Measurements from ENCODE around the gene FADS2. TPM values are rescaled to one million over a fixed set of nuclear protein-coding genes. Genes with fewer than 3 reads are reported as not detected.
A peak's percentile ranks its signal among the peaks of the same experiment; 100 is the strongest.

FADS2 gene
- total and polyA plus RNA-seq, 9 of the 15 experiments (the other 6 are each of a cell fraction or from before 2014, with no cell fraction given) = 2.9 to 42.8 (median 16.2) TPM

GRCh38 chr11:61806785-61807184, 21.3 kb upstream of the FADS2 start:
- POLR2A ChIA-PET = interaction anchor here (0.8 to 7.6 kb wide), 5 partner anchors 9 to 142 kb away, joined by 3 to 97 read pairs (median 16); partner anchors contain the start of genes FADS1, FEN1 and TMEM258
- BruUV-seq (replicated peaks) = no TSS peak
- TF ChIP-seq SMAD1 (IDR thresholded peaks at IDR 0.05; ENCODE audit: low read depth, low read length, partially characterized antibody) (no peak), KLF10 (CRISPR knock-in tag; IDR thresholded peaks at IDR 0.05) (peak; percentile 22; the same call in 1 of the 2 replicates), ZKSCAN1 (IDR thresholded peaks at IDR 0.05; ENCODE audit: low read depth, low read length) (no peak), TCFL5 (CRISPR knock-in tag; conservative IDR thresholded peaks at IDR 0.05) (no peak), POLR2AphosphoS2 (IDR thresholded peaks at IDR 0.05; ENCODE audit: low read length) (peak; percentile 82), POLR2B (IDR thresholded peaks at IDR 0.05; ENCODE audit: low read depth, partially characterized antibody) (peak; percentile 35), RBM17 (IDR thresholded peaks at IDR 0.05; ENCODE audit: borderline replicate concordance, low read depth, low read length) (no peak), SUPT5H (IDR thresholded peaks at IDR 0.05) (peak; percentile 78), MAZ (CRISPR knock-in tag; conservative IDR thresholded peaks at IDR 0.05 in 1 of 2, IDR thresholded peaks at IDR 0.05 in 1 of 2) (no peak), LCOR (CRISPR knock-in tag; IDR thresholded peaks at IDR 0.05) (0 out of 2 replicates have a peak, but pooled peaks have one; percentile 37), ARID3A (IDR thresholded peaks at IDR 0.05; ENCODE audit: borderline replicate concordance, low read depth, low read length) (no peak), ETS1 (conservative IDR thresholded peaks at IDR 0.05; ENCODE audit: control insufficient read depth, low read depth, low read length) (no peak), ZNF444 (CRISPR knock-in tag; IDR thresholded peaks at IDR 0.05) (no peak), POLR2A (conservative IDR thresholded peaks at IDR 0.05) (peak; percentile 71), ZNF282 (CRISPR knock-in tag; IDR thresholded peaks at IDR 0.05) (no peak)
- TF ChIP-seq, protein P1, sequence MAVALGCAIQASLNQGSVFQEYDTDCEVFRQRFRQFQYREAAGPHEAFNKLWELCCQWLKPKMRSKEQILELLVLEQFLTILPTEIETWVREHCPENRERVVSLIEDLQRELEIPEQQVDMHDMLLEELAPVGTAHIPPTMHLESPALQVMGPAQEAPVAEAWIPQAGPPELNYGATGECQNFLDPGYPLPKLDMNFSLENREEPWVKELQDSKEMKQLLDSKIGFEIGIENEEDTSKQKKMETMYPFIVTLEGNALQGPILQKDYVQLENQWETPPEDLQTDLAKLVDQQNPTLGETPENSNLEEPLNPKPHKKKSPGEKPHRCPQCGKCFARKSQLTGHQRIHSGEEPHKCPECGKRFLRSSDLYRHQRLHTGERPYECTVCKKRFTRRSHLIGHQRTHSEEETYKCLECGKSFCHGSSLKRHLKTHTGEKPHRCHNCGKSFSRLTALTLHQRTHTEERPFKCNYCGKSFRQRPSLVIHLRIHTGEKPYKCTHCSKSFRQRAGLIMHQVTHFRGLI (CRISPR knock-in tag; IDR thresholded peaks at IDR 0.05) = no peak
- TF ChIP-seq, protein P2, sequence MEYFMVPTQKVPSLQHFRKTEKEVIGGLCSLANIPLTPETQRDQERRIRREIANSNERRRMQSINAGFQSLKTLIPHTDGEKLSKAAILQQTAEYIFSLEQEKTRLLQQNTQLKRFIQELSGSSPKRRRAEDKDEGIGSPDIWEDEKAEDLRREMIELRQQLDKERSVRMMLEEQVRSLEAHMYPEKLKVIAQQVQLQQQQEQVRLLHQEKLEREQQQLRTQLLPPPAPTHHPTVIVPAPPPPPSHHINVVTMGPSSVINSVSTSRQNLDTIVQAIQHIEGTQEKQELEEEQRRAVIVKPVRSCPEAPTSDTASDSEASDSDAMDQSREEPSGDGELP (CRISPR knock-in tag; IDR thresholded peaks at IDR 0.05; ENCODE audit: borderline replicate concordance) = peak; percentile 13; the same call in 1 of the 2 replicates
- TF ChIP-seq, protein P3, sequence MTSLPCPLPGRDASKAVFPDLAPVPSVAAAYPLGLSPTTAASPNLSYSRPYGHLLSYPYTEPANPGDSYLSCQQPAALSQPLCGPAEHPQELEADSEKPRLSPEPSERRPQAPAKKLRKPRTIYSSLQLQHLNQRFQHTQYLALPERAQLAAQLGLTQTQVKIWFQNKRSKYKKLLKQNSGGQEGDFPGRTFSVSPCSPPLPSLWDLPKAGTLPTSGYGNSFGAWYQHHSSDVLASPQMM (CRISPR knock-in tag; IDR thresholded peaks at IDR 0.05) = 0 out of 2 replicates have a peak, but pooled peaks have one; percentile 23

More at GRCh38 chr11:61806785-61807184, 21.3 kb upstream of the FADS2 start:
- Histone ChIP-seq H3K9me1 (ENCODE audit: control insufficient read depth, insufficient read depth, low read length) (peaks cover 6% of the 10 kb centered on the region), H3K79me2 (ENCODE audit: control insufficient read depth, insufficient read depth, low read length) (peaks cover 32% of the 10 kb centered on the region; the same call in 2 of the 3 replicates), H3K27me3 (ENCODE audit: control insufficient read depth in 2 of 2, insufficient read depth in 2 of 2, low read length in 2 of 2) (no peaks in the 10 kb centered on the region), H4K20me1 (replicated peaks; ENCODE audit: control insufficient read depth, insufficient read depth, low read length) (no peaks in the 10 kb centered on the region; the same call in 1 of the 2 replicates), H3K36me3 (ENCODE audit: control insufficient read depth, insufficient read depth, low read length) (peaks cover 97% of the 10 kb centered on the region), H3K4me1 (replicated peaks in 1 of 2; ENCODE audit: control insufficient read depth in 2 of 2, insufficient read depth in 2 of 2, low read length in 2 of 2) (peaks cover 22 to 26% of the 10 kb centered on the region in 2 experiments; a peak in 4 of 5 replicates), H2AFZ (ENCODE audit: low read depth, low read length) (no peak overlapping the region), H3K9ac (ENCODE audit: insufficient read depth in 1 of 2, low read depth in 2 of 2, low read length in 2 of 2) (peak overlapping the region in 1 of 2 experiments; percentile 68; a peak in 1 of 4 replicates), H3K4me3 (no peak overlapping the region), H3K9me3 (replicated peaks; ENCODE audit: control insufficient read depth, insufficient read depth, low read depth, low read length) (no peaks in the 10 kb centered on the region), H3K4me2 (ENCODE audit: insufficient read depth, low read length) (no peak overlapping the region), H3K27ac (ENCODE audit: extremely low read depth, low read depth, low read length) (no peak overlapping the region)
- CTCF ChIA-PET (ENCODE audit: low intra/inter-chr PET ratio) = no interaction called here
- no peak for DNase-seq (ENCODE audit: extremely low read depth in 1 of 4, low spot score in 3 of 4)
- peak; percentile 13; the same call in 1 of the 3 replicates for ATAC-seq
- intact Hi-C loops (cut with micrococcal nuclease) = no loop called here
- in situ Hi-C loops (cut with MboI) = no loop called here
- 92% methylated on average over 5 of the region's 5 CpGs for WGBS (ENCODE audit: insufficient coverage, low coverage, missing lambda C conversion rate)
- FAIRE-seq = no peak
